ENCODE measurements around the gene GHRH. TPM values are rescaled to one million over a fixed set of nuclear protein-coding genes. Genes with fewer than 3 reads are reported as not detected.

The GHRH gene
- total and polyA plus RNA-seq, 2 of the 4 experiments (the other 2 are of a cell fraction) = not detected

DNA sequence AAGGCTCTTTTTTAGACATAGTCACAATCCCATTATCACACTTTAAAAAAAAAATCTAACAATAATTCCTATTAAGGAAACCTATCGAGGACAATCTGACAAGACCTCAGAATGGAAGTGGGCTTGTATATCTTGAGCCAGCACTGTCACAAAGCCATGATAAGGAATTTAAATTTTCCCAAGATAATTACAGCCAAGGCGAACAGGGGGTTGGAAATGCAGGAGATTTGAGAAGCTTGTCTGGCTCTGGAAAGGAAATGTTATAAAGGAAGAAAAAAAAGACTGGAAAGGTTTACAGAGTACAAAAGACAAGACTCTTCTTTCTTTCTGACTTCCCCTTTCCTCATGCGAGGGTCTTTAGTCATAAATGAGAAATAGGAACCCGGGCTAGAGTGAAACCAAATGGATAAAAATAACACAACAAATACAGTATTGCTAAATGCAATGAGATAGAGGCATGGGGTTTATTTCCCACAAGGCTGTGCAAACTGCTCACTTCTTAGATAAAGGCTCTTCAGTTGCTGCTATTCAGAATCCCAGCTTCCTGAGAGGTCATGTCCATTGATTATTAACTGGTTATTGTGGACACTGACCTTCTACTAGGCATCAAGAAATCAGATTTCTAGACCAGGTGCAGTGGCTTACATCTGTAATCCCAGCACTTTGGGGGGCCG is 13.4 kb upstream of the GHRH start:
- H3K9me1 ChIP-seq (ENCODE audit: insufficient read depth, low read length) = no peaks in the 10 kb centered on the region
- ATAC-seq (ENCODE audit: low read depth) (no peak), DNase-seq (no peak)
- H3K18ac ChIP-seq (ENCODE audit: low read depth, low read length) = no peak overlapping the region
- ChIA-PET POLR2A (ENCODE audit: unreplicated experiment) (interaction anchor here (0.6 kb wide), 1 partner anchor 283 kb away, joined by 3 read pairs; no protein-coding TSS in a partner anchor), CTCF (interaction anchor here (0.6 kb wide), 1 partner anchor 22 kb away, joined by 3 read pairs; no protein-coding TSS in a partner anchor)
- TF ChIP-seq CHD1 (IDR thresholded peaks at IDR 0.05; ENCODE audit: low read depth, low read length) (no peak), RCOR1 (IDR thresholded peaks at IDR 0.05; ENCODE audit: insufficient replicate concordance, low read length) (no peak), MXI1 (IDR thresholded peaks at IDR 0.05; ENCODE audit: borderline replicate concordance, low read depth, low read length) (no peak), FOS (IDR thresholded peaks at IDR 0.05; ENCODE audit: low read depth, low read length) (no peak), NFE2L2 (IDR thresholded peaks at IDR 0.05; ENCODE audit: low read depth, low read length) (no peak), MAFK (IDR thresholded peaks at IDR 0.05; ENCODE audit: low read depth, low read length) (no peak), BHLHE40 (IDR thresholded peaks at IDR 0.05; ENCODE audit: low read depth, low read length) (no peak), CEBPB (IDR thresholded peaks at IDR 0.05; ENCODE audit: low read depth, low read length) (no peak), MAZ (IDR thresholded peaks at IDR 0.05; ENCODE audit: borderline replicate concordance, low read depth, low read length) (no peak), RFX5 (IDR thresholded peaks at IDR 0.05; ENCODE audit: low read depth, low read length) (no peak), POLR2A (IDR thresholded peaks at IDR 0.05; ENCODE audit: low read depth, low read length) (no peak), SMC3 (IDR thresholded peaks at IDR 0.05; ENCODE audit: low read depth, low read length) (no peak)
- TF ChIP-seq, protein P1, sequence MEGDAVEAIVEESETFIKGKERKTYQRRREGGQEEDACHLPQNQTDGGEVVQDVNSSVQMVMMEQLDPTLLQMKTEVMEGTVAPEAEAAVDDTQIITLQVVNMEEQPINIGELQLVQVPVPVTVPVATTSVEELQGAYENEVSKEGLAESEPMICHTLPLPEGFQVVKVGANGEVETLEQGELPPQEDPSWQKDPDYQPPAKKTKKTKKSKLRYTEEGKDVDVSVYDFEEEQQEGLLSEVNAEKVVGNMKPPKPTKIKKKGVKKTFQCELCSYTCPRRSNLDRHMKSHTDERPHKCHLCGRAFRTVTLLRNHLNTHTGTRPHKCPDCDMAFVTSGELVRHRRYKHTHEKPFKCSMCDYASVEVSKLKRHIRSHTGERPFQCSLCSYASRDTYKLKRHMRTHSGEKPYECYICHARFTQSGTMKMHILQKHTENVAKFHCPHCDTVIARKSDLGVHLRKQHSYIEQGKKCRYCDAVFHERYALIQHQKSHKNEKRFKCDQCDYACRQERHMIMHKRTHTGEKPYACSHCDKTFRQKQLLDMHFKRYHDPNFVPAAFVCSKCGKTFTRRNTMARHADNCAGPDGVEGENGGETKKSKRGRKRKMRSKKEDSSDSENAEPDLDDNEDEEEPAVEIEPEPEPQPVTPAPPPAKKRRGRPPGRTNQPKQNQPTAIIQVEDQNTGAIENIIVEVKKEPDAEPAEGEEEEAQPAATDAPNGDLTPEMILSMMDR (conservative IDR thresholded peaks at IDR 0.05; ENCODE audit: low read depth, low read length) = no peak
- TF ChIP-seq, protein P2, sequence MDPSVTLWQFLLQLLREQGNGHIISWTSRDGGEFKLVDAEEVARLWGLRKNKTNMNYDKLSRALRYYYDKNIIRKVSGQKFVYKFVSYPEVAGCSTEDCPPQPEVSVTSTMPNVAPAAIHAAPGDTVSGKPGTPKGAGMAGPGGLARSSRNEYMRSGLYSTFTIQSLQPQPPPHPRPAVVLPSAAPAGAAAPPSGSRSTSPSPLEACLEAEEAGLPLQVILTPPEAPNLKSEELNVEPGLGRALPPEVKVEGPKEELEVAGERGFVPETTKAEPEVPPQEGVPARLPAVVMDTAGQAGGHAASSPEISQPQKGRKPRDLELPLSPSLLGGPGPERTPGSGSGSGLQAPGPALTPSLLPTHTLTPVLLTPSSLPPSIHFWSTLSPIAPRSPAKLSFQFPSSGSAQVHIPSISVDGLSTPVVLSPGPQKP (IDR thresholded peaks at IDR 0.05; ENCODE audit: borderline replicate concordance, low read depth, low read length) = no peak
- H4K5ac ChIP-seq (ENCODE audit: low read depth, low read length) = no peak overlapping the region
- dilution Hi-C loops (cut with HindIII; ENCODE audit: low sequenced_read_pairs, unreplicated experiment) = no loop called here
- H3K27me3 ChIP-seq (ENCODE audit: control insufficient read depth, insufficient read depth, low read length) = no peaks in the 10 kb centered on the region
- no peak overlapping the region for H3K9ac ChIP-seq (ENCODE audit: low read depth, low read length)
- no peaks in the 10 kb centered on the region for H3K9me3 ChIP-seq (ENCODE audit: control insufficient read depth, insufficient read depth, low read length)
- intact Hi-C loops (cut with micrococcal nuclease) = no loop called here
- no peak overlapping the region for H3K56ac ChIP-seq (ENCODE audit: extremely low read depth, insufficient read depth, low read length)
- in situ Hi-C loops (cut with MboI; ENCODE audit: low sequenced_read_pairs) = loop anchor here (5.0 to 25.0 kb wide), 2 partner anchors 257 to 1112 kb away; no protein-coding TSS in a partner anchor
- no peak overlapping the region for H4K91ac ChIP-seq (ENCODE audit: insufficient read depth, low read depth, low read length)
- H2AK5ac ChIP-seq (ENCODE audit: low read depth, low read length) = no peak overlapping the region
- H3K36me3 ChIP-seq (ENCODE audit: control insufficient read depth, insufficient read depth, low read length) = no peaks in the 10 kb centered on the region
- H3K4me2 ChIP-seq (ENCODE audit: low read depth, low read length) = no peak overlapping the region
- H2BK20ac ChIP-seq (ENCODE audit: low read depth, low read length) = no peak overlapping the region
- no peak overlapping the region for H2BK5ac ChIP-seq (ENCODE audit: low read depth, low read length, poor library complexity, severe bottlenecking)
- no peaks in the 10 kb centered on the region for H3K79me1 ChIP-seq (ENCODE audit: low read depth in 1 of 2, low read length in 2 of 2)
- H2AK9ac ChIP-seq (replicated peaks; ENCODE audit: low read depth, low read length, poor library complexity) = no peak overlapping the region
- no peak overlapping the region for H4K8ac ChIP-seq (ENCODE audit: low read depth in 2 of 2, low read length in 2 of 2)
- H2BK15ac ChIP-seq (ENCODE audit: low read depth, low read length) = no peak overlapping the region
- no peak overlapping the region for H3K27ac ChIP-seq (ENCODE audit: insufficient read depth, low read length)
- BruUV-seq (replicated peaks) = no TSS peak
- no peak overlapping the region for H3K4ac ChIP-seq (ENCODE audit: low read depth, low read length)
- no peak overlapping the region for H2AFZ ChIP-seq (replicated peaks; ENCODE audit: low read length, poor library complexity)
- H2BK120ac ChIP-seq (ENCODE audit: low read depth, low read length) = no peak overlapping the region
- H3K4me3 ChIP-seq (ENCODE audit: insufficient read depth, low read depth, low read length) = no peak overlapping the region
- H3K23ac ChIP-seq (ENCODE audit: low read depth, low read length) = no peak overlapping the region
- H4K20me1 ChIP-seq (ENCODE audit: insufficient read depth, low read length) = no peaks in the 10 kb centered on the region; the same call in 1 of the 2 replicates
- H3K14ac ChIP-seq (replicated peaks; ENCODE audit: low read depth, low read length) = no peak overlapping the region; the same call in 1 of the 2 replicates
- H3K4me1 ChIP-seq (ENCODE audit: control insufficient read depth, insufficient read depth, low read length) = peaks cover 5% of the 10 kb centered on the region
- no CpG with 5 or more reads among the region's 5 CpGs for WGBS, 2 experiments (ENCODE audit: extremely low coverage in 2 of 2, insufficient read length in 1 of 2)

All from IMR-90 (cell line).